ENCODE data around the gene TRABD2B.

- TF ChIP-seq CTCF (IDR thresholded peaks at IDR 0.05) = no peak
- TF ChIP-seq POLR2A (IDR thresholded peaks at IDR 0.05) = no peak
- no peak for TF ChIP-seq EP300 (IDR thresholded peaks at IDR 0.05)
- no peak for TF ChIP-seq POLR2AphosphoS5 (IDR thresholded peaks at IDR 0.05)
Observed at GRCh38 chr1:47761201-47761930, 235.8 kb downstream of the TRABD2B start.

Data from upper lobe of left lung (tissue), 4 donors.